Stimulated activated CD8-positive, alpha-beta memory T cell treated with anti-CD3 and anti-CD28 coated beads, Interleukin-4, amount 100 ng/mL, for 48 hours (primary cell): ENCODE results near the gene JPT2.
"Not testable (repeated sequence)": the region's sequence is repeated elsewhere in the genome, so short reads cannot be mapped to it uniquely, and the experiment has no call there.

Experiments used
- DNase-seq: peaks from one replicate; pipeline ENCODE4 v3.0.0-alpha.2; 2020

JPT2 gene

DNA sequence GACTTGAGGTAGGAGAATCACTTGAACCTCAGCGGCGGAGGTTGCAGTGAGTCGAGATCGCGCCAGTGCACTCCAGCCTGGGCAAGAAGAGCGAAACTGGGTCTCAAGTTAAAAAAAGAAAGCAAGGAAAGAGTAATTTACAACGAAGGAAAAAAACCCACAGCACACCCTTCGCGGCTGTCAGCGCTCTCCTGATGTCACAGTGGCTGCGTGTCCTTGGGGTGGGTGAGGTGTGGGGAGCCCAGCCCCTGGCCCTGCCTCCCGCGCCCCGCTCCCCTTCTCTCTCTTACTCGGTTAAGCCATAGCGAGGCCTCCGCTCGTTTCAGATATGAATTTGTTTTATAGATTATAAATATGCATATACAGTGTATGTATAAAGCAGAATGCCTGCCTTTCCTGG lies 740 bp upstream of the JPT2 start:
- no peak for DNase-seq

DNA sequence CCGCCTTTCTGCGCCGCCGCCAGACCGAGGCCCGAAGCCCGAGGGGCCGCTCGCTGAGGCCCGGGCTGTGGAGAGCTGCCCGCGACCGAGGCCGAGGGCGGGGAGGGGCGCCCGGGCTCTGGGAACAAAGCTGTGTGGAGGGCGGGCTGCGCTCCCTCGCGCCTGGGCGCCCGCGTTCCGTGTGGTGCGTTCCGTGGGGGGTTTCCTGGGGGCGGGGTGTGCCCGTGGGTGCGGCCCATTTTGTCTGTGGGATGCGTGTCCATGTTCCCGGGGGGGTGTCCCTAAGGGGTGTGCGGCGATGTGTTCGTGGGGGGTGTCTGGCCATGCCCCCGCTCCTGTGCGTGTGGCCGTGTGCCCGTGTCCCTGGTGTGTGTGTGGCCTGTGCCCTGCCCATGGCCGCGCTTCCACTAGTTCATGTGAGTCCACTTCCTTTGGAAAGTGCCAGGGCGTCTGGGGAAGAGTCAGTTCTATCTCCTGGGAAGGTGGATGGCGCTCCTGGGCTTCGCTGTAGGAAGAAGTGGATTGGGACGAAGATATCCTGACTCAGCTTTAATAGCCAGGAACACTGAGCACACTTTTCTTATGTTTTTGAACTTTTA lies 520 bp downstream of the JPT2 start:
- peak; percentile 58 for DNase-seq

DNA sequence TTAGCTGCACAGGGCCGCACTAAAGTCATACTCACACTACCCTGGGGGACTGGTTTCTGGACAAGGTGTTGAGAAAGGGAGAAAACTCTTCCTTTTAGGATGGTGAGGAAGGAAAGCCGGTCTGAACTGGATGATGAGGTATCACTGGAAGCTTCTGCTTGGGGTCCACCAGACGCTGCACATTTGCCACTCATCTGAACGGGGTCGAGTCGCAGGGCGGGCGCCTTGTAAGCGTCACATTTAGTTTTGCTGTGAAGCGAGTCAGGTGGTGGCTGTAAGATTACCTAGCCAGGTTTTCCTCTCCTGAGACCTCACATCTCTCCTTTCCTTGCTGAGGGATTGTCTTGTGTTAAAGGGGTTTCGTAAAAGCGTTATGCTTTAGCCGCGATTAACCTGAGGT lies 2.3 kb downstream of the JPT2 start:
- DNase-seq = no peak

DNA sequence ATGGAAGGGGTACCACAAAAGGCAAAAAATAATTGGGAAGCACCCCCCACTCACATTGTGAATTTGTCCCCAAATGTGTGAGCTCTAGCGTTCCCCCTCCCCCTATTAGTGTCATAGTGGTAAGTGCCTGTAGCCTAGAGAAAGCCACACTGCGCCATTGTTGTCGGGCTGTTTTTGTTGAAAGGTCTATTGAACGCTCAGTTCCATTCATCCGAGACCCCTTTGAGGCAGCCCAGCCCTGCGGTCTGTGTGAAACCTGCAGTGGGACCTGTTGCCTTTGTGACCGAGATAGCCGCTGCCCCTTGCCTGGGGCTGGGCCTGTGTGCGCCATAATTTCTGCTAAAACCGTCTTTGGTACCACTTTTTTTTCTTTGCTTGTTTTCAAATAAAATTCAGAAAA lies 3.0 kb downstream of the JPT2 start:
- no peak for DNase-seq

DNA sequence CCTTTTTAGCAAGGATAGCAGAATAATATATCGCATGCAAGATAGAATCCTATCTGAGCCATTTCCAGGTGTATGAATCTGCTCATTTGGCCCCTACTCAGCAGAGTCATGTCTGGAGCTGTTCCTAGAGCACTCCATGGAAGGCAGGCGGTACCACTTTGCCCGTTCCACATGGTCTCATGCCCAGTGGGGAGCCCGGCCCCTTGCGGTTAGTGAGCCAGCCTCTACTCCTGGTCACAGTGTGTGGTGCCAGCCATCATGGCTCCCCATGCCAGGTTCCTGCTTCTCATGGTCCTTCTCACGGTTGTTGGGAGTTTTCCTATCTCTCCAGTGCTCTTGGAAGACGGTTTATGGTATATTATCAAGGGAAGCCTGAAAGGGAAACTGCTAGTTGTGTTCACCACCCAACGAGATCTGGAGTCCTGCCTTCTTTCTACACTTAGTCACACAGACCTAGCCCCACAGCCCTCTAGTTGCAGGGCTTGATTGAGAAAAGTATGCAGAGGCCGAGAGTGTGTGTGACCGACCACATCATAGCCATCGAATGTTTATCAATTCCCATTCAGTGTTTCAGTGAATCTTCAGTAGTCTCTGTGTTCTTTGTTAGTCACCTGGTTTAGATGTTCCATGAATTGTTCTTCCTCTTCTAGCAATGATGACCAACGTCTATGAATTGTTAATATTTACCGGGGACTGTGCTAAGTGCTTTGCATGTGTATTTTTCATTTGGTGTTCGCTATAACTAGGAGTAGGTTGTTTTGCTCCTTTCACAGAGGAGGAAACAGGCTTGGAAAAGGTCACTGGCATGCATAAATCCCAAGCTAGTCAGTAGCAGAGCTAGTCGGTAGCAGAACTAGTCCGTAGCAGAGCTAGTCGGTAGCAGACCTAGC lies 9.6 kb downstream of the JPT2 start:
- DNase-seq = no peak

DNA sequence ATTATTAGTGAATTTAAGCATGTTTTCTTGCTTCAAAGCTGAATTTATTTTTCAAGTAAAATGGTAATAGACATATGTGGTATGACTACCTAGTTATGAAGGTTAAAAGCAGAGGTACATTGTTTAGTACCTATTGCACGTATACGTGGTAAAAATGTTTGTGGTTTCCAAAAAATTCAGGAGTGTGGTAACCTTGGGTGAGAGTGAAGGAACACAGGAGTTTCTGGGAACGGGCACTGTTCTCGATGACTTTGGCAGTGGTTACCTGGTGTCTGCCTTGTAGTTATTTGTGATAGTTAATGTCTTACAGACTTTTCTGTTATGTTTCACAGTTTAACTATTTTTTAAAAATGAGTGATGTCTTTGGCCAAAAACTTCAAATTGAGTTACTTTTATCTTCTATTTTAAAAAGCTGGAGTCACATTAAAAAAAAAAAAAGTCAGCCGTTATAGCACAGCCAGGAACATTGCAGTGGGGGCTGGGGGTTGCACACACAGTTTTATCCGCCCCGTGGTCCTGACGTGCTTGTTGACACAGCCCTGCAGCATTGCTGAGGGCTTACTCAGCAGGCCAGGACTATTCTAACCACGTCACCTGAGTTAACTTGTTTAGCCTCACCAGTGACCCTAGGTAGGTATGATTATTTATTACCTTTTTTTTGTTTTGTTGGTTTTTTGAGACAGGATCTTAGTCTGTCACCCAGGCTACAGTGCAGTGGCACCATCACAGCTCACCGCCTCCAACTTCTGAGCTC lies 10.9 kb downstream of the JPT2 start:
- no peak for DNase-seq

DNA sequence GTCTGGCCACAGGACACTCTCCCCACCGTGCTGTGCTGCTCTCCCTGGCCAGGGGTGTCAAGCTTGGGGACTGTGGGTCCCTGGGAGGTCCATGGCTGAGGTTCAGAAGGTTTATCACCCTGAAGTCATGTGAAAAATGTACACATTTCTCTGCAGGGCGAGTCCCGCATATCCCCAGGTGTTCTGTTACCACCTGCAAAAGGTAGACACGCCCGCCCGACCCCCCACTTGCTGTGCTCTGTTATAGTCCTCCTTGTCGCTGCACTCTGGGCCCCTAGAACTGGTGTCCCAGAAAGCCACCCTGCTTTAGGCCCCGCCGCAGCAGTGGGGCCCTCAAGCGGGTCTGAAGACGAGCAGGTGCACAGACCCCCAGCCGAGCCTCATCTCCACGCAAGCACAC lies 11.8 kb downstream of the JPT2 start:
- no peak for DNase-seq

DNA sequence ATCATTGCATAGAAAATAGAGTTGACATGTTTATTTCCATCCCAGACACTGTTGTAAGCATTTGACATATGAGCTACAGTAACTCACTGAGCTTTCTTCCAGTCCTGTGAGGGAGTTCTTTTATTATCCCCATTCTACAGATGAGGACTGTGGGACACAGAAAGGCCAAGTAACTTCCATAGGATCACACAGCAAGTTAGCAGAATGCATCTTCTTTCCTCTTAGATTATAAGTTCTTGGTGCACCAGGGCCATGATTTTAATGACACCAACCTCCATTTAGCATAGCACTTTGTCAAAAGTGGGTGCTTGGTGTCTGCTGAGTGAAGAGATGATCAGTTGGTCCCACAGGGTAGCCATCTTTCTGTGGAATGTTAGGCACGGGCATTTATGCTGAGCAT lies 12.7 kb downstream of the JPT2 start:
- no peak for DNase-seq

DNA sequence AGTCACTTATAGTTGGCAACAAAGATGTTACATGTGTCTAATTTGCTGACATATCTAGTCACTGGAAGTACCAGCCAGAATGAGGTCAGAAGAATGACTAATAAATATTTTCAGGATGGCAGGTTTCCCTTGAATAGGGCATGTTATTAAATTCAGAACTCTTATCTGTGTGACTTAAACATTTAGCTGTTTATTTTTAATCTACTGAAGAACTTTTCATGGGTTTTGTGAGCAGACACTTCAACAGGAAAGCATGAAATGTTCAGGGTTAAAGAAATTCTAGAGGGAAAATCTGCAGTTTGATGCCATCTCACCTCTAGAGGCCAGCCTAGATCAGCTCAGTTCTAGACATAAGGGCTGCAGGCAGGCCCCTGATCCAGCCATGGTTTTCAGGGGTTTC lies 13.2 kb downstream of the JPT2 start:
- no peak for DNase-seq

DNA sequence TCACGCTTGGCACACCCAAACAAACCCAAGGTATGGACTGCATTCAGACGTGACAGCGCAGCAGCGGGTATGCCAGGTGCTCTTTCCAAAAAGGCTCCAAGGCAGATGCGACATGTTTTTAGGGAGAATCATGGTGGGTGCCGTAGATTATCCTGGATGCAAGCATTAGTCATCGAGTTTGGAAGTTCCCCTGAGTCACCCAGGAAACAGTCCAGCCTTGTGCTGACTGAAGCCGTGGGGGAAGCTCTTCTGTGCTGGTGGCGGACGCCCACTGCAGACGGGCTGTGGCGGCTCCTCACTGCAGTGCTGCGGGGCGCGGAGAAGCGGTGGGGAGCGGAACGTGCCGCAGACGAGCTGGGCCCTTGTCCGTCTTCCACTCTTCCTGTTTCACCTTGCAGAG lies 13.9 kb downstream of the JPT2 start:
- no peak for DNase-seq

DNA sequence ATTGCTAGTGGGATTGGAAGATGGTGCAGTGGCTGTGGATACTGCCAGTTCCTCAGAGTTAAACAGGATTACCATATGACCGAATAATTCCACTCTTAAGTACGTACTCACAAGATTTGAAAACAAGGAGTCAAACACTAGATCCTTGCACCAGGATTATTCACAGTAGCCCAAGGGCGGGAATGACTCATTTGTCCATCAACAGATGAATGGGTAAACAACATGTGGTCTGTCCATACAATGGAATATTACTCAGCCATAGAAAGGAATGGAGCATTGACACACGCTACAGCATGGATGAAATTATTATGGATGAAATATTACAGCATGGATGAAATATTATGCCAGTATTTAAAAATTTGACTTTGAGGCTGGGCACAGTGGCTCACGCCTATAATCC lies 18.8 kb downstream of the JPT2 start:
- DNase-seq = no peak

DNA sequence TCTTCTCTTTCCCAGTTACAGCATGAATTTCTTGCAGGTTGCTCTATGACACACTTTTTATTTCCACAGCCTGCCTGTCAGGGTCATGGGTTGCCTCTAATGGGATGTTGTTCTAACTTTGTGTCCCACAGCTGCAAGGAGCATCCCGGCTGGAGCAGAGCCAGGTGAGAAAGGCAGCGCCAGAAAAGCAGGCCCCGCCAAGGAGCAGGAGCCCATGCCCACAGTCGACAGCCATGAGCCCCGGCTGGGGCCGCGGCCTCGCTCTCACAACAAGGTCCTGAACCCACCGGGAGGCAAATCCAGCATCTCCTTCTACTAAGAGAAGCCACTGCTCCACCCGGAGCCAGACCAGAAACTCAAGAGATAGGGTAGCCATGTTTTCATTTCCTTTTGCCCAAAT lies 20.6 kb downstream of the JPT2 start:
- DNase-seq = no peak

DNA sequence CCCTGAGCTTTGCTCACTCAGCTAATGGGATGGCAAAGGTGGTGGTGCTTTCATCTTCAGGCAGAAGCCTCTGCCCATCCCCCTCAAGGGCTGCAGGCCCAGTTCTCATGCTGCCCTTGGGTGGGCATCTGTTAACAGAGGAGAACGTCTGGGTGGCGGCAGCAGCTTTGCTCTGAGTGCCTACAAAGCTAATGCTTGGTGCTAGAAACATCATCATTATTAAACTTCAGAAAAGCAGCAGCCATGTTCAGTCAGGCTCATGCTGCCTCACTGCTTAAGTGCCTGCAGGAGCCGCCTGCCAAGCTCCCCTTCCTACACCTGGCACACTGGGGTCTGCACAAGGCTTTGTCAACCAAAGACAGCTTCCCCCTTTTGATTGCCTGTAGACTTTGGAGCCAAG lies 22.2 kb downstream of the JPT2 start:
- no peak for DNase-seq

DNA sequence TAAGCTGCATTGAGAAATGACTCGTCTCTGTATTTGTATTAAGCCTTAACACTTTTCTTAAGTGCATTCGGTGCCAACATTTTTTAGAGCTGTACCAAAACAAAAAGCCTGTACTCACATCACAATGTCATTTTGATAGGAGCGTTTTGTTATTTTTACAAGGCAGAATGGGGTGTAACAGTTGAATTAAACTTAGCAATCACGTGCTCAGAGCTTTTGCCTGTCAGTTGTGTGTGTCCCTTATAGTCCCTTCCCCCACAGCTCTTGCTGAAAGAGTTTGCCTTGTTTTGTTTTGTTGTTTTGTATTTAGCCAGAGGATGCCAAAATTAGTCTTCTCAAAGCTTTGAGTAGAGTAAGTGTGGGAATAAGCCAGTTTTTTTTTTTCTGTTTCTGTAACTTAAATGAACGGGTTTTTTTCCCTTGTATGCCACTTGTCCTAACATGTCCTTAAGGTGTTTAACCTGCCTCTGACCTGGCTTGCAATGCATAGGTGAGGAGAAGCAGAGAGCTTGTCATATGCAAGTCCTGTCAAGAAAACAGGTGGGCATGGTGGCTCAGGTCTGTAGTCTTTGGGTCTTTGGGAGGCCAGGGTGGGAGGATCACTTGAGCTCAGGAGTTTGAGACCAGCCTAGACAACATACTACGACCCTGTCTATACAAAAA lies 23.3 kb downstream of the JPT2 start:
- no peak for DNase-seq

DNA sequence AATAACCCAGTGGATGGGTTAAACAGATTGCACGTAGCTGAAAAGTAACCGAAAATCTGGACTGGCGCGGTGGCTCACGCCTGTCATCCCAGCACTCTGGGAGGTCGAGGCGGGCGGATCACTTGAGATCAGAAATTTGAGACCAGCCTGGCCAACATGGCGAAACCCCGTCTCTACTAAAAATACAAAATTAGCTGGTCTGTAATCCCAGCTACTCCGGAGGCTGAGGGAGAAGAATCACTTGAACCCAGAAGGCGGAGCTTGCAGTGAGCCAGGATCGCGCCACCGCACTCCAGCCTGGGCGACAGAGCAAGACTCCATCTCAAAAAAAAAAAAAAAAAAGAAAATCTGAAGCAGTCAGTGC lies 27.2 kb downstream of the JPT2 start:
- not testable (repeated sequence) for DNase-seq

DNA sequence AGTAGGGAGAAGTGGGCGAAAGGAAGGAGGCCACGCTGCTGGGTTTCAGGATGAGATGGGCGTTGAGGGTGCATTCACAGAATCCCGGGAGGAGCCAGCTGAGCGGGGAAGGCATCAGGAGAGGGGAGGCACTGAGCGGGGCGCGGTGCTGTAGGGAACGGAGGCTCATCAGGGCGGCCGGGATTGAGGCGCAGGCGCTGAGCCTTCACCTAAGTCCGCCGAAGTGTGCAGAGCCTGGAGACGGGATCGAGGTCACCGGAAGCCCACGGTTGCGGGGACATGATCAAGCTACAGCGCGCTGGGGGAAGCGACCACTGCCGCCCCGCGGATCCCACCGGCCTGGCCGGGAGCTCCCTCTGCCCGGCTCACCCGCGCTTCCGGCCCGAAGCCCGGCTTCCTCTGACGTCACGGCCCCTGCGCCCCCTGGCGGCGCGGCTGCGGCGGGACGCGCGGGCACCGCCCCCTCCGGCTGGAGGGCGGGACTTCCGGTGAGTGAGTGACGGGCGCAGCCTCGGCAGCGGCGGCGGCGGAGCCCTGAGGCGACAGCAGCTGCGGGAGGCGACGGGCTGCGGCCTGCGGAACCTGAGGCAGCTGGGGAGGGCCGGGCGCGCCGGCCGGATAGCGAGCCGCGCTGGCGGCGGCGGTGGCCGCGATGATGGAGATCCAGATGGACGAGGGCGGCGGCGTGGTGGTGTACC lies 27.8 kb downstream of the JPT2 start, which contains the start of gene MAPK8IP3:
Gene MAPK8IP3, plus strand, starts transcription at position 508 of the 698 bp plus-strand sequence. Its CDS starts 145 bp downstream, at position 653.
- DNase-seq = peak; percentile 98

DNA sequence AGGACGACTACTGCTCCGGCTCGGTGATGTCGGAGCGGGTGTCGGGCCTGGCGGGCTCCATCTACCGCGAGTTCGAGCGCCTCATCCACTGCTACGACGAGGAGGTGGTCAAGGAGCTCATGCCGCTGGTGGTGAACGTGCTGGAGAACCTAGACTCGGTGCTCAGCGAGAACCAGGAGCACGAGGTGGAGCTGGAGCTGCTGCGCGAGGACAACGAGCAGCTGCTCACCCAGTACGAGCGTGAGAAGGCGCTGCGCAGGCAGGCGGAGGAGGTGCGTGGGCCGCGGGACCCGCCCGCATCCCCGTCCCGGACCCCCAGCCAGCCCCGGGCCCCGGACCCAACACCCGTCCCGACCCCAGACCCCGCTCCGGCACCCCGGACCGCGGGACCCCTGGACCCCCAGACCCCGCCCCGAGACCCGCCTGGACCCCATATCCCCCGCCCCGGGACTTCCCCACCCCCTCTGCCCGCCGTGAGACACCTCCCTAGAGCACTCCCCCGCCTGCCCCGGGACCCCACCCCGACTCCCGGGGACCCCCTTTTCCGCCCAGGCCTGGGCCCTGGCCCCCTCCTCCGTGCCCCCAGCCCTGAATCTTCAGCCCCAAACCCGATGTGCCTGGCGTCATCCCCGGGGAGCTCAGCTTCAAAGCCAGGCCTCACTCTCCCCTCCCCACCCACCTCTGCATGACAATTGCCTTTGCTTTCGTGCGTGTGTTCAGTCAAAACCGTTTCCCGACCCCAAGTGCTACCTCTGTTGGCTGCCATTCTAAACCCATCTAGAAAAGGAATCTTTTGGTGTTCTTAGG lies 28.5 kb downstream of the JPT2 start:
- peak; percentile 55 for DNase-seq

DNA sequence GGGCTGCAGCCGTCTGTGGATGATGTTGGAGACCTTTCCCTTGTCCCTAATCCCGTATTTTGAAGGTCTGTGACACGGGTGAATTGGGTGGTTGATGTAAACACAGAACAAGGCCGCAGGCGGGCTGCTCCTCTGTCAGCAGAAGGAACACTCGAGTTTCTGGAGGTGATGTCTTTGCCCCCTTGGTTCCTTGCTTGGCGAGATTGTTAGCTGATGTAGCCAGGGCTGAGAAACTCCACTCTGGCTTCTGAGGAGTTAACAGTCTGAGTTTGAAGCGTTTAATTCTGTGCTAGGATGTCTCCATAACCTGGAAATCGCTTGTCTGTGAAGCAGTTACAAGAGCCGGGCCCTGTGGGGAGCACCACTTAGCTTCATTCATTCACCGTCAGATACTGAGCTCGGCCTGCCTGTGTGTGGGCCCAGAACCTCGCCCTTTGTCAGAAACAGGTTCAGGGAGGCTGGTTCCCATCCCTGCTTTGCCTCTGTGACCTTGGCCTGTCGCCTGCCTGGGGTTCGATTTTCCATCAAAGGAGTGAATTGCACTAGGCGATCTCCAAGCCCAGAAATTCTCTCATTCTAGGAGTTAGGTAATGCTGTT lies 29.2 kb downstream of the JPT2 start:
- peak; percentile 38 for DNase-seq

DNA sequence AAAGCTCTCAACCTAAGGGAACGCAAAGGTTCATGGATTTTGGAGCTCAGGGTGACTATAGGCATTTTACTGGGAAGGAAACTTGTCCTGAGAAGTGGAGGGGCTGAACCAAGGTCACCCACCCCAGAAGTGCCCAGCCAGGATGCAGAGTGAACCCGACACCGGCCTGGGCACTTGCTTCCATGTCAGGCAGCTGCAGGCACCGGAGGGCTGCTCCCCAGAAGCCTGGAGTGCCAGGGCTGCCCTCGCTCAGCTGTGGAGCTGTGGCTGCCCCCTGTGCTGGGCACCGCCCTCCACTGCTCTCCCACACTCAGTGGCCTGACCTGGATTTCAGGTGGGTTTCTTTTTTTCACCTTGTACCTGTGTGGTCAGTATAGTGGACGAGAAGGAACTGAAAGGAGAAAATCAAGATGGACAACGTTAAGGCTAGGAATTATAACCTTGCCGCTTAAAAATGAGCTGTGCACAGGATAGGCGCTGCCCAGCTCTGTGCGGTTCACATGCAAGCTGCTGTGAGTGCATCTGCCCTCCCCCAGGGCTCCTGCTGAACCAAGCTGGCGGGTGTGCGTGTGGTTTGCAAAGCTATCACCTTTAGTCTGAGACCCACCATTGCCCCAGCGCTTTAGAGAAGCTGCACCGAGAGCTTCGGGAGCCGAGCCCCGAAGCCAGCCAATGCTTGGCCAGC lies 30.1 kb downstream of the JPT2 start:
- DNase-seq = no peak

DNA sequence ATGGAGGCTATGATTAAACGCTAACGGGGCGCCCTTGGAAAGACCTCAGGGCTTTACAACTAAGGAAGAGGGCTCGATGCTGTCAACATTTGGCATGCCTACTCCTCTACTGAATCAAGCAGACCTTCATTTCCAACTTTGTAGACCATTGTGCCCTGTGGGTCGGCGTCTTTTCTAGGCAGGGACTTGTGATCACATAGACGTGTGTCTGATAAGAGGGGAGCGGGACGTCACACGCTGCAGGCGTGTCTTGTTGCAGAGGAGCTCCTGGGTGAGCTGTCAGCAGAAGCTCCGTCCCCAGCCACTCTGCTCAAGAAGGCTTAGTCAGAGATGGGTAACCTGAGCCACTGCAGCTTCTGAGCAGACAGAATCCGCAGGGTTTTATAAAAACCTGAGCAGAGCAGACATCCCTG lies 30.7 kb downstream of the JPT2 start:
- no peak for DNase-seq

DNA sequence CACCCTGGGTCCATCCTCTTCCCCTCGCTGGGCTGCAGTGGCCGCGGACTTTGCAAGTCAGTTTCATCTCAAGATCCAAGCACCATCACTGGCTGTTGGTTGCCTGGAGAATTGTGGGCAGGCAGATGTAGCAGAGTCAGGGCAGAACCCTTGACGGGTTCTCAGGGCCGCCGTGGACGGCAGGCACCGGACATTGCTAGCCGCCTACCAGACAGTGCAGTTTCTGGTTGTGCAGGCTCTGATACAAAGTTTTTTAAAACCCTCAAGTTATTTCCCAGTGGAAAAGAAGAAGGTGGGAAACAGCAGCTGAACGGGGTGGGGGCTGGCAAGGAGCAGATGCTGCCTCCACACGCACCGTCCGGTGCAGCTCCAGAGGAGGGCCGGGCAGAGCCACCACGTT lies 31.3 kb downstream of the JPT2 start:
- DNase-seq = no peak
